UCSD-AML1 (cell line): ENCODE data around the gene VAC14.
A peak's percentile ranks its signal among the peaks of the same experiment; 100 is the strongest.

Source experiments
- DNase-seq: peaks from one replicate; lab custom pipeline; 2025; ENCODE audit not compliant: unreplicated experiment; lab: John Stamatoyannopoulos, UW

VAC14 gene

DNA sequence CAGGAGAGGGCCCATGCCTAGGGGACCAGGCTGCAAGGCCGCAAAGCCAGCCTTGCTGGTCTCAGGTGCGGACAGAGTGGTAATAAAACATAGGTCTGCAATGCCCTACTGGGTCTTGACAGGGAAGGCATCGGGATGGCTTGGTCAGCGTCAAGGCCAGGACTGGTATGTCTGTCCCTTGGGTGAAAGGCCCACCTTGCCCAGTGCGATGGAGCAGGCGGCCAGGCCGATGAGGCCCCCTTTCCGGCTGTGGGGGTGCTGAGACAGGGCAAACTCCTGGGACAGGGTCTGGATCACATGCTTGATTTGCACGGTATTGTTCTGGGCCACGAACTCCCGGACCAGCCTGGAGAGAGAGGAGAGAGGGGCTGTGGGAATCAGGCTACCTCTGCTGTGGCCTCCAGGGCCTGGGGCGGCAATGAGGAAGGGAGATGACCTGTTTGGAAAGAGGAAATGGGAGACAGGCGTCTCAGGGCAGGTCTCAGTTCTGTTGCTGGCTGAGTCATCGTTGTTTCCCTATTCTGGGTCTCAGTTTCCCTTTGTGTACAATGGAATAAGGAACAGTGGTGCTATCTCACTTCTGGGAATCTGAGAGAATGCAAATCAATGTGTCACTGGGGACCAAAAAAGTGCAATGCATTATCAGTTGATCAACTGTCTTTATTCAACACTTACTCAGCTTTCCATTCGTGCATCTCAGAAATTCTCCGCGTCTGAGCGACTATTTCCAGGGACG, 14.8 kb downstream of the VAC14 start:
- DNase-seq: no peak

DNA sequence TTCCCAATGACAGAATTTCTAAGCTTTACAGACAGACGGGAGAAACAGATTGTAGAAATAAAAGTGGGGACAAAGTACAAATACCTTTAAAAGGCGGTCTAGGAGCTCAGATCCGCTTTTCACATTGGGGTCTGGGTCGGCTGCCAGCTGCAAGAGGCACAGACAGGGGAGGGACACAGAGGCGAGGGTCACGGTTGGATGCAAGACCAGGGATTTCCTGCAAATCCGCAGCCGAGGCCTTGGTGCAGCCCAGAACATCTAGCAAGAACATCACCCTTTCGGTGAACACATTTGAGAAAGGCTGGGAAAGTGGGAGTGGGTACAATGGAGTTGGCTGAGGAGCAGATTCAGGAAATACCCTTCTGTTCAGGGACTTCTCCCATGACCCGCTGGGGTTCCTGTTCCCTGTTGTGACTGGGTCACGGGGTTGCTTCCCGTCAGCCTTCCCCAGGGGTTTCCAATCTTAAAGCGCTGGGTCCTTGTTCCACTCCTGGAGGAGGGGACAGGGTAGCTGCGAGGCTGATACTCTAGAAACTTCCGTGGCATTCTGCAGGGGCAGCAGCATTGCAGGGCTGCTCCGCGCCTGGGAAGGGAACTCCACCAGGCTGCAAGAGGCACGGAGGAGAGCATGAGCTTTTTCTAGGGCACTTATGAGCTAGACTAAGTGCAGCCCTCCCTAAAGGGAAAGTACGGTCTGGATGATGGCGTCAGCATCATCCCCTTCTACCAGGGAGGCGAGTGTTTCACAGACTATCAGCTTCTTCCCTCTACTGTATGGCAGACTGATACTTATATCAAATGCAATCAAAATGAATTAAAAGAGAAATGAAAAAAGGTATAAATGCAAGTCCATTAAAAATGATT, 16.0 kb downstream of the VAC14 start:
- DNase-seq: no peak

- DNase-seq: no peak
Observed at GRCh38 chr16:70782237-70782636, 18.7 kb downstream of the VAC14 start.

DNA sequence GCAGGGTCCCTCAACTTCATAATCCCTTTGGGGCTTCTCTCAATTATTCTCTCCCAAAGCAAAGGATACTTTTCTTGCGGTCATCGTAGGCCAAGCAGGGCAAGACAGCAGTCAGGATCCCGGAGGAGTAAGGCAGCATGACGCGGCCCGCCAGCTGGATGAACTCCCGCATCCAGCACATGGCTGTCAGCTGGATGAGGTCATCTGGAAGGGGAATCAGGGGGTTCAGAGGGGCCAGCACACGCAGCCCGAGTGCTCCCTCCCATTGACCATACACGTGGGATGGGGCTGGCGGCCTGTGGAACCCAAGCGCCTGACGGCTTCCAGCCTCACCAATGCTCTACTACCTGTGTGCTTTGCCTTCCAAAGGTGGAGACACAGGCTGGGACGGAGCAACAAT, 19.2 kb downstream of the VAC14 start:
- DNase-seq: no peak

- no peak for DNase-seq
Observed at GRCh38 chr16:70780546-70780945, 20.4 kb downstream of the VAC14 start.

DNA sequence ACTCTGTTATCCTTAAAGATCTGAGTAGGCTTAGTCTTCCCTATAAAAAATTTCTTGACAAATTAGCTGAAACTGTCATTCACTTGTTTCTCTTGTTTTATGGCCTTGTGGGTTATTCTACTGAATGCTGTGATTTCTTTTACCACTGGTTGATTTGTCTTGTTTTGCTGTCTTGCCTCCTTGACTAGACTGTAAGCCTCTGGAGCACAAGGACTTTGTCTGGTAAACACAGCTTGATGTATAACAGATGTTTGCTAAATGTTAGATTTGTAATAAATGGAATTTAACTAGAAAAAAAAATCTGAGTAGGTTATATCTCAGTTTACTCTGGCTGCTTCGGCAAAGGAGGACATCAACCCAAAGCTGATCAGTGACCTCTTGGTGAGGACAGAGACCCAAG, 21.6 kb downstream of the VAC14 start:
- no peak for DNase-seq

GRCh38 chr16:70778901-70779309, 22.1 kb downstream of the VAC14 start:
- DNase-seq: peak; percentile 14

- no peak for DNase-seq
Observed at GRCh38 chr16:70777973-70778406, 23.0 kb downstream of the VAC14 start.

DNA sequence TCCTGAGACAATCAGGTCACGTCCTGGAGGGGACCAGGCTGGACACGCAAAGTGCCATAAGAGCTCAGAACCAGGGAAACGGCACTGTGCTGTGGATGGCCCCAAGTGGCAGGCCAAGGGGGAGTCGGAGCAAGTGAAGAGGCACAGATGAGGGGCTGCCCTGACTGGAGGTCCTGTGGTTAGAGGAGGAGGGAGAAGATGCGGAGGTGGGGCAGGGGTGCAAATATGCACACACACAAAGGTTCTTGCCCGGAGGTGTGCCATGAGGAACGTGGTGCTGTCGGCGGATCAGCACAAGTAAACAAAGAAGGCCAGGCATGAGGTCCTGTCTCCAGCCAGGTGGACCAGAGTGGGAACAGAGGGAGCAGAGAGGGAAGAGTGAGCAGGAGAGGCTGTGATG, 23.5 kb downstream of the VAC14 start:
- DNase-seq: no peak

GRCh38 chr16:70775399-70775798, 25.6 kb downstream of the VAC14 start:
- no peak for DNase-seq

DNA sequence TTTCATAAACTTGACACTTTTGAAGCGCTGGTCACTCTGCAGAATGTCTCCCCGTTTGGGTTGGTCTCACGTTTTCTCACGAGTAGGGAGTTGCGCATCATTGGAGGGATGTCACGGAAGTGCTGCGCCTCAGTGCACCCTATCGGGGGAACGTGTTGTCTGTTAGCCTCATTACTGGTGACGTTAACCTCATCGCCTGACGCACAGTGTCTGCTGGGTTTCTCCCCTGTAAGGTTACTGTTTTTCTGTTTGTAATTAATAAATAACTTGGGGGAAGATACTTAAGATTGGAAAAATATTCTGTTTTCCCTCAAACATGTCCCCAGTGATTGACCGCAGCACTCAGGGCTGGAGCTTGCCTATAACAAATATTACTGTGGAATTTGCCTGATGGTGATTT, 26.7 kb downstream of the VAC14 start:
- DNase-seq: no peak

GRCh38 chr16:70772493-70772892, 28.5 kb downstream of the VAC14 start:
- DNase-seq: no peak

GRCh38 chr16:70770626-70771552, 30.1 kb downstream of the VAC14 start:
- peak; percentile 65 for DNase-seq

GRCh38 chr16:70770291-70770625, 30.7 kb downstream of the VAC14 start:
- no peak for DNase-seq

- DNase-seq: no peak
Observed at GRCh38 chr16:70769761-70770160, 31.2 kb downstream of the VAC14 start.

GRCh38 chr16:70769131-70769530, 31.8 kb downstream of the VAC14 start:
- DNase-seq: no peak

DNA sequence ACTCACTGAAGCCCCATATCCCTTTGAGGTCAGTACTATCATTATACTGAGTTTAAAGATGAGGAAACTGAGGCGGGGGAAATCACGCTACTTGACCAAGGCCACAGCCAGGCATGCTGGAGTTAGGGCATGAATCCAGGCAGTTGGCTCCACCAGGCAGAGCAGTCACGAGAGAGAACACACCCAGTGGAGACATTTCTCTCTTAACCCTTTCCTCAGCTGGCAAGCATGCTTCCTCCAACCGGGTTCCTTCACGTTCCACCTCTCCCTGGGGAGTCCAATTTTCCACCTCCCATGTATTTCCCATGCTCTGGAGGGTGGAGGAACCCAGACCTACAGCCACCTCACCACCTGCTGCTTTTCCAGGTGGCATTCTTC, 32.8 kb downstream of the VAC14 start:
- no peak for DNase-seq

- DNase-seq: no peak
Observed at GRCh38 chr16:70767377-70768202, 33.4 kb downstream of the VAC14 start.

DNA sequence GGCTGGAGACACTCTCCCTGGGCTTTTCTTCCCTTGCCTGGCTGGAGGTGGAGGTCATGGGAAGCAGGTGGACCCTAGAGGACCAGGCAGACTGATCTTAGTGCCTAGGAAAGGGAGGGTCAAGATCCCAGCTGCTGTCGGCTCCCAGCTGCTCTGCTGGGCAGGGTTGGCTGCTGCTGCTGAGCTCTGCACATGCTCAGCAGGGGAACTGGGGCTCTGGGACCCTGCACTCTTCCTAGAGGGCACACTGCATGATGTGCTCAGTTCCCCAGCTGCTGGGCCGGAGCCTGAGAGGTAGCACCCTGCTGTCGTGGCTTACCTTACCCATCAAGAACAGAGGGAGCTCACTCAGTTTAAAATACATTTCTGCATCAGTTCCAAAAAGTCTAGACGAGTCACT, 34.3 kb downstream of the VAC14 start:
- DNase-seq: no peak

GRCh38 chr16:70766176-70766575, 34.8 kb downstream of the VAC14 start:
- no peak for DNase-seq

DNA sequence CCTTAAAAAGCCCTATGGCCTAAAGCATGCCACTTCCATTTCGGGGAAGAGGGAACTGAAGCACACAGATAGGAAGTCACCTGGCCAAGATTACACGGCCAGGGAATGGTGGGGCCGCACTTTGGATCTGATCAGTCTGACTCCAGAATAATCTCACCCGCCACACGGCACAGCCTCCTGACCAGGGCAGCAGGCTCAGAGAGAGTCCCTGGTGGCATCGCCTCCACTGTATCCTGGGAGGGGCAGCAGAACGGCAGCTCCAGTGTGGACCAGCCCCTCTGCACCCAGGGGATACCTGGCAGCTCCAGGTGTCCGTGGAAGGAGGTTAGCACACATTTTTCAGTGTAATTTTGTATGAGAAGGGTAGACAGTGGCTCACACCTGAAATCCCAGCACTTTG, 35.5 kb downstream of the VAC14 start:
- no peak for DNase-seq
